GM10248 (cell line): ENCODE data around the gene MAGEA11.
"Not testable (repeated sequence)": the region's sequence is repeated elsewhere in the genome, so short reads cannot be mapped to it uniquely, and the experiment has no call there.

Experiments used
- CTCF ChIA-PET: fragments of 300-600 bp; sonication (Branson Sonifier 250); formaldehyde crosslinking; extraction: SDS; loops from one replicate; lab custom pipeline; 2021; ENCODE audit warnings: antibody characterized with exemption; lab: Yijun Ruan, JAX
- POLR2A ChIA-PET: fragments of 350-650 bp; sonication (Branson Sonifier 250); formaldehyde crosslinking; extraction: SDS; loops from one replicate; lab custom pipeline; 2020; ENCODE audit warnings: antibody characterized with exemption; lab: Yijun Ruan, JAX
- DNase-seq: peaks from one replicate; pipeline ENCODE4 v3.0.0; 2012; ENCODE audit errors: extremely low spot score
- CTCF ChIP-seq: IDR thresholded peaks from 2 replicates; pipeline ENCODE4 v1.5.1; 2012; ENCODE audit warnings: mild to moderate bottlenecking, low read depth; ENCODE audit errors: extremely low read depth, missing control alignments, control extremely low read depth

The MAGEA11 gene

GRCh38 chrX:149683966-149684730 lies 27.7 kb upstream of the MAGEA11 start:
- CTCF ChIA-PET = no interaction called here
- no peak for TF ChIP-seq CTCF
- no peak for DNase-seq
- POLR2A ChIA-PET = no interaction called here

- ChIA-PET CTCF (no interaction called here), POLR2A (no interaction called here)
- TF ChIP-seq CTCF = no peak
- DNase-seq = no peak
Measured at GRCh38 chrX:149687991-149688390, 23.9 kb upstream of the MAGEA11 start.

- CTCF ChIA-PET = no interaction called here
- POLR2A ChIA-PET = no interaction called here
- no peak for DNase-seq
- TF ChIP-seq CTCF = no peak
Measured at GRCh38 chrX:149688552-149688951, 23.3 kb upstream of the MAGEA11 start.

GRCh38 chrX:149691794-149692193 lies 20.1 kb upstream of the MAGEA11 start:
- ChIA-PET POLR2A (no interaction called here), CTCF (no interaction called here)
- no peak for TF ChIP-seq CTCF
- no peak for DNase-seq

GRCh38 chrX:149692686-149693272 lies 19.1 kb upstream of the MAGEA11 start:
- CTCF ChIA-PET, POLR2A ChIA-PET, DNase-seq: not testable (repeated sequence)

- no peak for DNase-seq
- TF ChIP-seq CTCF = no peak
- CTCF ChIA-PET = no interaction called here
- POLR2A ChIA-PET = no interaction called here
Measured at GRCh38 chrX:149699761-149700160, 12.1 kb upstream of the MAGEA11 start.

GRCh38 chrX:149704664-149705063 lies 7.2 kb upstream of the MAGEA11 start:
- CTCF ChIA-PET = no interaction called here
- POLR2A ChIA-PET = no interaction called here
- TF ChIP-seq CTCF = no peak

More at GRCh38 chrX:149704664-149705063, 7.2 kb upstream of the MAGEA11 start:
- DNase-seq = no peak
